ENCODE measurements around the gene SOBP. TPM values are rescaled to one million over a fixed set of nuclear protein-coding genes. Genes with fewer than 3 reads are reported as not detected.

The SOBP gene
- total RNA-seq, 1 donor from 2014 or later: 0.09 TPM

DNA sequence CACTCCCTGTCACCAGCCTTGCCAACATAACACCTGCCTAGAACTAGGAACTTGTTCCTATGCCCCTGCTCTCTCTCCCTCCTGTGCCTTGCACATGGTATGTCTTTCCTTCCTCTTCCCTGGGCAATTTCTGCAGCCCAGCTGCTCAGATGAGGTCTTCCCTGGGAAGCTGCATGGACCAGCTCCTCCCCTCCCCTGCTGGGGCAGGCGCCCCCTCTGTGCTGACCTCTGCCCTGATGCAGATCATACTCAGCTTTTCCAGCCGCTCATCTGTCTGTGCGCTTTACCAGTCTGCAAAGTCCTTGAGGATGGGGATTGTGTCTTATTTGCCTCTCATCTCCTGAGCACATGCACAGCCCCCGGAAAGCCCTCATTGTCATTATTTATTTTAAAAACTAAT, 172.4 kb downstream of the SOBP start:
- Mint-ChIP-seq H3K9me3 (no peaks in the 10 kb centered on the region), H3K36me3 (ENCODE audit: low read depth) (no peaks in the 10 kb centered on the region), H3K4me3 (no peak overlapping the region), H3K27ac (no peak overlapping the region), H3K27me3 (peaks cover 14% of the 10 kb centered on the region), H3K4me1 (peaks cover 31% of the 10 kb centered on the region)
- intact Hi-C loops (cut with micrococcal nuclease): no loop called here
- no peak for DNase-seq

DNA sequence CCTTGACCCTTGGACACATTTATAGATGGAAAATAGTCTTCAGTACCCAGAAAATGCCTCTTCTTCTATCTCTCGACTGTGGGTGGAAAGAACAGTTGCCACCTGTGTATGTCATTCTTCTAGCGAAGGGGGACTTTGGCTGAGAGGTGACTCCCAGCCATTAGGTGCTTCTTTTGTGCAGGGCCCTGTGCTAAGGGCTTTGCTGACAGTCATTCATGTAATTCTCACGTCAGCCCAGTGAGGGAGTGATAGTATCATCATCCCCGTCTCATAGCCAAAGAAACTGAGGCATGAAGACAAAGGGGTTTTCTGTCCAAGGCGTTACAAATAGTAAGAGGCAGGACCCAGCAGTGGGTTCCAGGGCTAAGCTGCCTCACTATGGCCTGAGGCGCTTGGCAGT, 173.4 kb downstream of the SOBP start:
- DNase-seq: no peak
- H3K9me3 Mint-ChIP-seq: no peaks in the 10 kb centered on the region
- no peak overlapping the region for H3K4me3 Mint-ChIP-seq
- H3K27ac Mint-ChIP-seq: no peak overlapping the region
- H3K36me3 Mint-ChIP-seq (ENCODE audit: low read depth): no peaks in the 10 kb centered on the region
- intact Hi-C loops (cut with micrococcal nuclease): no loop called here
- peaks cover 21% of the 10 kb centered on the region for H3K4me1 Mint-ChIP-seq
- H3K27me3 Mint-ChIP-seq: peaks cover 14% of the 10 kb centered on the region

DNA sequence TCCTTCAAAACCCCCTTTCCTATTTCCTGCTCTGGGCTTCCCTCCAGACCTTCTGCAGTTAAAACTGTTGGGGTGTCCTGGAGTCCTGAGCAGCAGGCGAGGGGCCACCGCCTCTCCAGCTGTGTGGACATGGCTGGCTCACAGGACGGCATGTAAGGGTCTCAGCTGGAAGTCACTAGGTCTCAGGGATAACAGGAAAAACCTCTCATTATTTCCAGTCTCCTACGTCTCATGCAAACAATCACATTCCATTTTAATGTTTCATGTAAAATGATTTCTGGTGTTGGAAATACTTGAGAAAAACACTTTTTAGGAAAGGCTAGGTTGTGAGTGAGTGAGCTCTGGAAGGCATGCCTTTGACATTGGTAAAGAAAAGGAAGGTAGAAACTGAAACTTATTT, 175.5 kb downstream of the SOBP start:
- H3K27me3 Mint-ChIP-seq: peaks cover 14% of the 10 kb centered on the region
- no peak overlapping the region for H3K4me3 Mint-ChIP-seq
- no peaks in the 10 kb centered on the region for H3K9me3 Mint-ChIP-seq
- no peak for DNase-seq
- no peak overlapping the region for H3K27ac Mint-ChIP-seq
- peaks cover 24% of the 10 kb centered on the region for H3K4me1 Mint-ChIP-seq
- H3K36me3 Mint-ChIP-seq (ENCODE audit: low read depth): no peaks in the 10 kb centered on the region
- intact Hi-C loops (cut with micrococcal nuclease): no loop called here

DNA sequence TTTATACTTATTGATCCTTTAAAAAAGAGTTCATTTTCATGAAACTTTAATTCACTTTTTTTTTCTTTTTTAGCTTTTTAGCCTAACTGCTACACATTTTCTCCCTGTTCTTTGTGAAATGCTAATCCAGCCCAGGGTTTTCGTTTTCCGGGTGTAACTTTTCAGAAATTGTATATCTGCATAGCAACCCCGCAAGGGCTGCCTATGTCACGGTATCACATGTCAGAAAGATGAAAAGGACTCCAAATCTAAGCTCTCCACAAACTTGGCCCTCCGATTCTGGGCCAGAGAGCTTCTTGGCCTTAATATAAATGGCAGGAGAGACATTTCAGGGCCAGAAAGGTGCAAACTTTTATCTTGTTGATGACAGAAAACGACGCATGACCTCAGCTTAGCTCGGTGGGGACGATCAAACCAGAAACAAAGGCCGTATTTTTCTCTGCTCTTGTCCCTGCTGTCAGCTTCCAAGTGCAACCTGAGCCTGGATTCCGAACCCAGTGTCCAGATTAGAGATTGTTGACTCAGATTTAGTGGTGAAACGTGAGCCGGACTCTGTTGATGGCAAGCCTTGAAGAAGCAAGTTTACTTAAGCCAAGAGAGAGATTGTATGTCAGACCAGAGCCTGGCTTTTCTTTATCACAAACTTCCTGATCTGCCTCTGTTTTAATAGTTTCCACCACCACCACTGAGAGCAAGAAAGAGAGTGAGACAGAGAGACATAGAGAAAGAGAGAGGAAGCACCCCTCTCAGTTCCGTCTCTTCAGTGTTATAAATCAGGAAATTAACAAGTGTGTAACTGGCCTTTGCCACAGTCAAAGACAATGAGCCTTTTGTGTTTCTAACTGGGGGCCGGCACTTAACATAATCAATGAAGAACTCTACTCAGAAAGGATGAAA, 176.4 kb downstream of the SOBP start:
- Mint-ChIP-seq H3K36me3 (ENCODE audit: low read depth) (no peaks in the 10 kb centered on the region), H3K4me1 (peaks cover 30% of the 10 kb centered on the region), H3K27me3 (peaks cover 14% of the 10 kb centered on the region), H3K27ac (no peak overlapping the region), H3K4me3 (no peak overlapping the region), H3K9me3 (no peaks in the 10 kb centered on the region)
- DNase-seq: no peak
- intact Hi-C loops (cut with micrococcal nuclease): no loop called here

DNA sequence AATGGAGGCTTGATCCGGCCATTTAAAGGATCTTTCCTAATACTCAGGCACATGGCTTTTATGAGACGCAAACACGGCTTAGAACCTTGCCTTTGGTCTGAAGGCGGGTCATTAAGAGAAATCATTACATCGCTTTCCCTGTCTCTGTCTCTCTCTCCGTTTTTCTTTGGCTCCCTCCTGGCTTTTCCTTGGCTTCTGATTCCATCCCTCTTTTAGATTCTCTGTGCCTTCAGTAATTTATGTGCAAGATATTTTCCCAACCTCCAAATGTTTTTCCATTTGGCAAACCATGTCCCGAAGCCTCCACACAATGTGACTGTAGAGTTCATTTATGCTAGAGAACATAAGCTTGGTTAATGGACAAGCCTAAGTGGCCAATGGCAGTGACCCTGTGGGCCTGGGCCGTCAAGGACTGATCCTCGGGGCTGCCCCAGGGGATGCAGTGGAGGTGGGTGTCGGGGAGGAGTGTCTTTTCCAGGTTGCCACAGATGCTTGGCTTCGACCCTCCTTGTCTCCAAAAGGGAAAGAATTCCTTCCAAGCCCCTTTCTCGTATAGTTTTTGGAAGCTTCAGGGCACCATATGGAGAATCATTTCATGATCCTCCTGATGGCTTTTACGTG, 177.2 kb downstream of the SOBP start:
- no peak for DNase-seq
- peaks cover 32% of the 10 kb centered on the region for H3K4me1 Mint-ChIP-seq
- no peaks in the 10 kb centered on the region for H3K36me3 Mint-ChIP-seq (ENCODE audit: low read depth)
- H3K9me3 Mint-ChIP-seq: no peaks in the 10 kb centered on the region
- peaks cover 13% of the 10 kb centered on the region for H3K27me3 Mint-ChIP-seq
- no peak overlapping the region for H3K4me3 Mint-ChIP-seq
- no peak overlapping the region for H3K27ac Mint-ChIP-seq
- intact Hi-C loops (cut with micrococcal nuclease): no loop called here

DNA sequence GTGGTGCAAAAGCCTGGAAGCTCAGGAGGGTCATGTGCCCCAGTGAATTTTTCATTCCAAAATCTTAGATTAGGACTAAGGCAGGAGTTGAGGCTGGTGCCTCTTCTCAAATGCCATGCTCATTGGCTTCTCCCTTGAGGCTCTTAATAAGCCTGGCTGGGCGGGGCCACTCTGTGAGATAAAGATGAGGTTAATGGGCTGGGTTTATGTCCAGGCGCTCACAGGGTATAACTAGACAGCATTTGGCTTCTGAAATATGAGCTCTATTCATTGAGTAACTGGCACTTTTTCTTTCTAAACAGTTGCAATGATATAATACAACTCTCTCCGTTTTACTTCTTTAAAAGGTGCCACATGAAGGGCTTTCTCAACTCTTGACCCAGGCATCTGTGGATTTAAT, 177.9 kb downstream of the SOBP start:
- intact Hi-C loops (cut with micrococcal nuclease): no loop called here

DNA sequence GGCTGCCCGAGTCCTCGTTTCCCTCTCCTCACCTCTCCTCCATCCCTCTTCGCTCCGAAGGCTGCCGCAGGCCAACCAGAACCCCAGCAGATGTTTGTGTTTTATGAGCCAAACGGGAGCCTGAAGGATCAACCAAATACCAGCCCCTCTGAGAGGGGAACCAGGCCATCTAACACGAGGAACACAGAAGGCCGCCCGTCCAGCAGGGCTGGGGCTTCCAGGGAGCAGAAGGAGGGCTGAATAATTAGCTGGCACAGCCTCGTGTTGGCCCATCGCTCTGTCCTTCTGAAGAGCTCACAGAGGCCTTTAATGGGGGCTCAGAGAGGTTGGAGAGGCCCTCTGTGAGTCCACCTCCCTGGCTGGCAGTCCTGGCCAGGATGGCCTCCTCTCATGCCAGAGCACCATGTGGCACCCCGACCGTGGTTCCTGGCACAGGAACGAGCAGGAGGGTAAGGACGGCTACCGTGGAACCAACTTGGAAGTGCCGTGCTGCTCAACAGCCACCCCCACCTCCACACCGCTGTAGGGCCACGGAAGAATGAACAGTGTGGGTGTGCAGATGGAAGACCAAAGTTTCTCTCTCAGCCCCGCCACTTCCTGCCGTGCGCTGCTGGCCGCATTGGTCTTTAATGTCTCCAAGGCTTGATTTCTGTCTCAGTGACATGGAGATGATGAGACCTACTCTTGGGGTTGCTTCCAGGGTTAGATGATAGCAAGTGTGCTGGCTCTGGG, 179.0 kb downstream of the SOBP start:
- Mint-ChIP-seq H3K4me1 (peaks cover 32% of the 10 kb centered on the region), H3K27me3 (peaks cover 3% of the 10 kb centered on the region), H3K36me3 (ENCODE audit: low read depth) (no peaks in the 10 kb centered on the region), H3K9me3 (no peaks in the 10 kb centered on the region), H3K27ac (no peak overlapping the region), H3K4me3 (peak overlapping the region; percentile 16)
- peak; percentile 81 for DNase-seq
- intact Hi-C loops (cut with micrococcal nuclease): no loop called here

More for the DNA sequence above, 177.9 kb downstream of the SOBP start:
- Mint-ChIP-seq H3K36me3 (ENCODE audit: low read depth) (no peaks in the 10 kb centered on the region), H3K4me1 (peaks cover 32% of the 10 kb centered on the region), H3K9me3 (no peaks in the 10 kb centered on the region), H3K27ac (no peak overlapping the region), H3K4me3 (no peak overlapping the region), H3K27me3 (peaks cover 9% of the 10 kb centered on the region)
- no peak for DNase-seq

DNA sequence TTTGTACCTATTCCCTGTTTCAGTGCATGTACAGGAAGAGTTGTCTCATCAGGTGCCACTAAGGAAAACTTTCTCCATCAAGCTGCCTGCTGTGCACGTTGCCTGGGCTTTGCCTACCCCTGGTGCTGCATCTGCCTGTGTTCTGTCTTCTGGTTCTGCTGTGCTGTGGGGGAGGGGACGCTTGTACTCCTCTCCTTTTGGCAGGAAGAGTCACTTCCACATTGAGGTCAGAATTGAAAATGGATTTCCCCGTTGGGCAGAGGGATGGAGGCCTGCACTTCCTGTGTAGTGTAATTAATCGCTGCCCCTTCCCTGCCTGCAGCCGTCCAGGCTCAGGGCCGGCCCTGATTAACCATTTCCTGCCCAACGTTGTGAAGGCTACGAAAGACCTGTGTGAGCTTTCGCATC, 180.9 kb downstream of the SOBP start:
- peaks cover 32% of the 10 kb centered on the region for H3K4me1 Mint-ChIP-seq
- H3K27me3 Mint-ChIP-seq: no peaks in the 10 kb centered on the region
- no peaks in the 10 kb centered on the region for H3K36me3 Mint-ChIP-seq (ENCODE audit: low read depth)
- intact Hi-C loops (cut with micrococcal nuclease): loop anchor here (10.0 kb wide), 1 partner anchor 284 kb away; the partner anchor contains the start of gene SEC63
- peak; percentile 75 for DNase-seq
- H3K4me3 Mint-ChIP-seq: peak overlapping the region; percentile 16
- no peak overlapping the region for H3K27ac Mint-ChIP-seq
- H3K9me3 Mint-ChIP-seq: no peaks in the 10 kb centered on the region

DNA sequence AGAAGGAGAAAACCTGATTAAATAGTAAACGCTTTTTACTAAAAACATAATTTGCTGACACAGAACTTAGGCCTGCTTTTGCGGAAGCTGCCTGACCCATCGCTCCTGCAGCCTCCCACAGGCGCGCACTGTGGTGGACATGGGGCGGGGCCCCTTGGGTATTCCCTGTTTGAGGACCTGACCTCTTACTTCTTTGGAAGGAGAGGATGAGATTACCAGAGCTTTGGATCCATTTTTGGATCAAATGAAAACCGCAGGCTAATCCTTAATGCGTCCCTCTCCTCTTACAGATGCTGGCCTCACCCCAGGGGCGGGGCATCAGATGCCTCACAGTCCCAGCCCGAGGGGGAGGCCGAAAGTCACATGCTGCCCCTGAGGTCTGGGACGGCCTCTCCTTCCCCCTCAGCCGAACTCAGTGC, 183.2 kb downstream of the SOBP start:
- intact Hi-C loops (cut with micrococcal nuclease): loop anchor here (10.0 kb wide), 1 partner anchor 282 kb away; the partner anchor contains the start of gene SEC63
- peaks cover 28% of the 10 kb centered on the region for H3K4me1 Mint-ChIP-seq

DNA sequence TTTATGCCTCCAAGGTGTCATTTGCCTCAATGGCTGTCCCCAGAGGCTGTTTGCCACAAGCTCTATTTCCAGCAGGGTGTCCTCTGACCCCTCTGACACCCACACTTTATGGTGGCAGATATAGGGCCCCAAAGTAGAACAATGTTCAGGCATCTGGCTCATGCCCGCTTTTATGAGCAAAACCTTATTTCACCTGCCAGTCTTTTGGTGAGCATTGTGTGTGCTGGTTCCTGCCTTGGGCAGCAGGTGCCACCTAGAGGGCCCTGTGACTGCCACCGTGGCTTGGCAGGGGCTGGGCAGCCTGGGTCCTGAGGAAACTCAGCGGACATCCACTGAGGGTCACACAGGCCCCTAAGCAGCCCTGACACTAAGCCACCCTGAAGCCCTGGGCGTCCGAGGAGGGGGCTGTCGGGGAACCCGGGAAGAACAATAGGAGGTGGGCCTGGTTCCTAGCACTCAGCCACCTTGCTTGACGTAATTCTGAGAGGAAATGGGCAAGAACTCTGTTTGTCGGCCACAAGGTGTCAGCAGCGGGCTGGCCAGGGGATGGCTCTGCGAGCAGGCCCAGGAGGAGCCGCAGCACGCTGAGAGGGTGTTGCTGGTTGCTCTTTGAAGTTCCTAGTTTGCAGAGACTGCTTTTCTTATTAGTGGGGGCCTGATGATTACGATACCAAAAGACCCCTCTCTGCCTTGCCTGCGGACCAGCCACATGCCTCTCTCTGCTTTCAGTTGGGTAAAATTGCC, 185.2 kb downstream of the SOBP start:
- Mint-ChIP-seq H3K4me3 (no peak overlapping the region), H3K9me3 (no peaks in the 10 kb centered on the region), H3K27ac (peak overlapping the region; percentile 45), H3K4me1 (peaks cover 19% of the 10 kb centered on the region), H3K36me3 (ENCODE audit: low read depth) (no peaks in the 10 kb centered on the region), H3K27me3 (peaks cover 11% of the 10 kb centered on the region)
- intact Hi-C loops (cut with micrococcal nuclease): loop anchor here (1.0 to 10.0 kb wide), 6 partner anchors 29 to 375 kb away; partner anchors contain the start of gene SEC63
- peak; percentile 95 for DNase-seq

More for the DNA sequence above, 183.2 kb downstream of the SOBP start:
- H3K4me3 Mint-ChIP-seq: no peak overlapping the region
- no peaks in the 10 kb centered on the region for H3K9me3 Mint-ChIP-seq
- H3K36me3 Mint-ChIP-seq (ENCODE audit: low read depth): no peaks in the 10 kb centered on the region
- H3K27ac Mint-ChIP-seq: no peak overlapping the region
- H3K27me3 Mint-ChIP-seq: peaks cover 7% of the 10 kb centered on the region
- DNase-seq: no peak

DNA sequence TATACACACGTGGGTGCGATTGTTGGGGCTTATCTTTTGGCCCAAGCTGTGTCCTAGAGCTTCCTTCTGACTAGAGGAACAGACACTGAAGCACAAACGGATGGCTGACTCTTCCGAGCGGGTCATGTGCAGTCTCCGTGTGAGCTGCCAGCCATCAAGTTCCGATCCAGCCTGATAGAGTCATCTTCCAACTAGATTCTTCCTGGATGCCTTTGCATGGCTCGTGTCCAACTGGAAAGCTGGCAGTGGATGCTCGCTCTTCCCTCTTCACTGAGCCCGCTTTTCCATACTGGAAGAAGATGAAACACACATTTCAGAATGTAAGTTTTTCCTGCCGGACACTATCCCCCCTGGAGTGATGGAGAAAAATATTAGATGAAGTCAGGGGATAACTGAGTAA, 186.1 kb downstream of the SOBP start:
- H3K36me3 Mint-ChIP-seq (ENCODE audit: low read depth): no peaks in the 10 kb centered on the region
- H3K27ac Mint-ChIP-seq: no peak overlapping the region
- H3K9me3 Mint-ChIP-seq: no peaks in the 10 kb centered on the region
- intact Hi-C loops (cut with micrococcal nuclease): loop anchor here (10.0 kb wide), 1 partner anchor 279 kb away; the partner anchor contains the start of gene SEC63
- no peak overlapping the region for H3K4me3 Mint-ChIP-seq
- H3K27me3 Mint-ChIP-seq: peaks cover 16% of the 10 kb centered on the region
- H3K4me1 Mint-ChIP-seq: peaks cover 13% of the 10 kb centered on the region
- DNase-seq: no peak

DNA sequence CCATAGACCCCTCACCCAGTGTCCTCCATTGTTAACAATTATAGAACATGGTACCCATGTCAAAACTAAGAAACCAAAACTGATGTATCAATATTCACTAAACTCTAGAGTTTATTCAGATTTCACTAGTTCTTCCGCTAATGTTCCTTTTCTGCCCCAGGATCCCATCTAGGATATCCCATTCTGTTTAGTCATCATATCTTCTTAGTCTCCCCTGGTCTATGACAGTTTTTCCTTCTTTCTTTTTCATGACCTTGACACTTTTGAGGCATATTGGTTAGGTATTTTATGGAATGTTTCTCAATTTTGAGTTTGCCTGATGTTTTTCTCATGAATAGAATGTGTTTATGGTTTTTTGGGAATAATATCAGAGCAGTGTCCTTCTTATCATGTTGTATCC, 187.5 kb downstream of the SOBP start:
- intact Hi-C loops (cut with micrococcal nuclease): loop anchor here (10.0 kb wide), 1 partner anchor 277 kb away; the partner anchor contains the start of gene SEC63
- Mint-ChIP-seq H3K36me3 (ENCODE audit: low read depth) (no peaks in the 10 kb centered on the region), H3K27me3 (peaks cover 16% of the 10 kb centered on the region), H3K9me3 (peaks cover 1% of the 10 kb centered on the region), H3K4me3 (no peak overlapping the region), H3K4me1 (peaks cover 11% of the 10 kb centered on the region), H3K27ac (no peak overlapping the region)
- DNase-seq: no peak

DNA sequence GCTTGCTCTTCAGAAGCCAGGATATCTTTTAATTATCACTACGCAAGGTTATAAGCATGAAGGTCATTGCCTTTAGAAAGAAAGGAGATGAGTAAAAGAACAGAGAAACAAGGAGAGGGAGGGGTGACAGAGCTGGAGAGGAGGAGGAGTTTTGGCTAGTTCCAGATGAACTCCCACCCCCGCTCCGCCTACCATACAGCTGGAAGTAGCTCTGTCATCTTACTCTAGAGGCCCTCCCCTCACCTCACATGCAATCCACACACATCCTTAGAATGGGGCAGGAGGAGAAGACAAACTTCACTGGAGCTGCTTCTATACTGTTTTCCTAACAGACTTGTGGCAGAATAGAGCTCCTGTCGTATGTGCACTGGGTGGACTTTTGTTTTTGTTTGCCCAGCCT, 189.5 kb downstream of the SOBP start:
- Mint-ChIP-seq H3K4me1 (peaks cover 11% of the 10 kb centered on the region), H3K36me3 (ENCODE audit: low read depth) (no peaks in the 10 kb centered on the region), H3K9me3 (peaks cover 10% of the 10 kb centered on the region), H3K27ac (no peak overlapping the region), H3K27me3 (peaks cover 16% of the 10 kb centered on the region), H3K4me3 (no peak overlapping the region)
- intact Hi-C loops (cut with micrococcal nuclease): loop anchor here (10.0 kb wide), 1 partner anchor 275 kb away; the partner anchor contains the start of gene SEC63
- DNase-seq: no peak
